Measurements from ENCODE around the gene CPEB2. TPM values are rescaled to one million over a fixed set of nuclear protein-coding genes. Genes with fewer than 3 reads are reported as not detected.

The CPEB2 gene
- total and polyA plus RNA-seq, 9 of the 15 experiments (the other 6 are each of a cell fraction or from before 2014, with no cell fraction given), result 0.39 to 3.0 (median 1.4) TPM

DNA sequence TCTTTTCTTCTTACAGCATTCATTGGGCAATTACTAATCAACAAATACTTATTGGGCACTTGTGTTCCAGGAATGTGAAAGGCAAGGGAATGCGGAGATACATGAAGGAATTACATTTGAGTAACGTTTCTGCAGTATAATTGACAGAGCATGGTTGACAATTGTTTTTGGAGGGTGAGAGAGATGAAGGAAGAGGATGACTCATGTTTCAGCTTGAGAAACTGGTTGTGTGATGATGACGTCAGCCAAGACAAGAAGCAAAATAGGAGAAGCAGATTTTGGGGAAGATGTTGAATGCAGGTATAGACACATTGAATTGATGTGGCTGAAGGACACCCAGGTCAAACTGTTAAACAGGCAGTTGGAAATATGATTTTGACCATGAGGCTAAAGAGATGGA is 8.0 kb upstream of the CPEB2 start (continued):
- TF ChIP-seq, protein P1, sequence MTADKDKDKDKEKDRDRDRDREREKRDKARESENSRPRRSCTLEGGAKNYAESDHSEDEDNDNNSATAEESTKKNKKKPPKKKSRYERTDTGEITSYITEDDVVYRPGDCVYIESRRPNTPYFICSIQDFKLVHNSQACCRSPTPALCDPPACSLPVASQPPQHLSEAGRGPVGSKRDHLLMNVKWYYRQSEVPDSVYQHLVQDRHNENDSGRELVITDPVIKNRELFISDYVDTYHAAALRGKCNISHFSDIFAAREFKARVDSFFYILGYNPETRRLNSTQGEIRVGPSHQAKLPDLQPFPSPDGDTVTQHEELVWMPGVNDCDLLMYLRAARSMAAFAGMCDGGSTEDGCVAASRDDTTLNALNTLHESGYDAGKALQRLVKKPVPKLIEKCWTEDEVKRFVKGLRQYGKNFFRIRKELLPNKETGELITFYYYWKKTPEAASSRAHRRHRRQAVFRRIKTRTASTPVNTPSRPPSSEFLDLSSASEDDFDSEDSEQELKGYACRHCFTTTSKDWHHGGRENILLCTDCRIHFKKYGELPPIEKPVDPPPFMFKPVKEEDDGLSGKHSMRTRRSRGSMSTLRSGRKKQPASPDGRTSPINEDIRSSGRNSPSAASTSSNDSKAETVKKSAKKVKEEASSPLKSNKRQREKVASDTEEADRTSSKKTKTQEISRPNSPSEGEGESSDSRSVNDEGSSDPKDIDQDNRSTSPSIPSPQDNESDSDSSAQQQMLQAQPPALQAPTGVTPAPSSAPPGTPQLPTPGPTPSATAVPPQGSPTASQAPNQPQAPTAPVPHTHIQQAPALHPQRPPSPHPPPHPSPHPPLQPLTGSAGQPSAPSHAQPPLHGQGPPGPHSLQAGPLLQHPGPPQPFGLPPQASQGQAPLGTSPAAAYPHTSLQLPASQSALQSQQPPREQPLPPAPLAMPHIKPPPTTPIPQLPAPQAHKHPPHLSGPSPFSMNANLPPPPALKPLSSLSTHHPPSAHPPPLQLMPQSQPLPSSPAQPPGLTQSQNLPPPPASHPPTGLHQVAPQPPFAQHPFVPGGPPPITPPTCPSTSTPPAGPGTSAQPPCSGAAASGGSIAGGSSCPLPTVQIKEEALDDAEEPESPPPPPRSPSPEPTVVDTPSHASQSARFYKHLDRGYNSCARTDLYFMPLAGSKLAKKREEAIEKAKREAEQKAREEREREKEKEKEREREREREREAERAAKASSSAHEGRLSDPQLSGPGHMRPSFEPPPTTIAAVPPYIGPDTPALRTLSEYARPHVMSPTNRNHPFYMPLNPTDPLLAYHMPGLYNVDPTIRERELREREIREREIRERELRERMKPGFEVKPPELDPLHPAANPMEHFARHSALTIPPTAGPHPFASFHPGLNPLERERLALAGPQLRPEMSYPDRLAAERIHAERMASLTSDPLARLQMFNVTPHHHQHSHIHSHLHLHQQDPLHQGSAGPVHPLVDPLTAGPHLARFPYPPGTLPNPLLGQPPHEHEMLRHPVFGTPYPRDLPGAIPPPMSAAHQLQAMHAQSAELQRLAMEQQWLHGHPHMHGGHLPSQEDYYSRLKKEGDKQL (CRISPR knock-in tag; IDR thresholded peaks at IDR 0.05; ENCODE audit: borderline replicate concordance), result no peak
- TF ChIP-seq, protein P2, sequence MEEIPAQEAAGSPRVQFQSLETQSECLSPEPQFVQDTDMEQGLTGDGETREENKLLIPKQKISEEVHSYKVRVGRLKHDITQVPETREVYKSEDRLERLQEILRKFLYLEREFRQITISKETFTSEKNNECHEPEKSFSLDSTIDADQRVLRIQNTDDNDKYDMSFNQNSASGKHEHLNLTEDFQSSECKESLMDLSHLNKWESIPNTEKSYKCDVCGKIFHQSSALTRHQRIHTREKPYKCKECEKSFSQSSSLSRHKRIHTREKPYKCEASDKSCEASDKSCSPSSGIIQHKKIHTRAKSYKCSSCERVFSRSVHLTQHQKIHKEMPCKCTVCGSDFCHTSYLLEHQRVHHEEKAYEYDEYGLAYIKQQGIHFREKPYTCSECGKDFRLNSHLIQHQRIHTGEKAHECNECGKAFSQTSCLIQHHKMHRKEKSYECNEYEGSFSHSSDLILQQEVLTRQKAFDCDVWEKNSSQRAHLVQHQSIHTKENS (CRISPR knock-in tag; IDR thresholded peaks at IDR 0.05), result no peak
- TF ChIP-seq, protein P3, sequence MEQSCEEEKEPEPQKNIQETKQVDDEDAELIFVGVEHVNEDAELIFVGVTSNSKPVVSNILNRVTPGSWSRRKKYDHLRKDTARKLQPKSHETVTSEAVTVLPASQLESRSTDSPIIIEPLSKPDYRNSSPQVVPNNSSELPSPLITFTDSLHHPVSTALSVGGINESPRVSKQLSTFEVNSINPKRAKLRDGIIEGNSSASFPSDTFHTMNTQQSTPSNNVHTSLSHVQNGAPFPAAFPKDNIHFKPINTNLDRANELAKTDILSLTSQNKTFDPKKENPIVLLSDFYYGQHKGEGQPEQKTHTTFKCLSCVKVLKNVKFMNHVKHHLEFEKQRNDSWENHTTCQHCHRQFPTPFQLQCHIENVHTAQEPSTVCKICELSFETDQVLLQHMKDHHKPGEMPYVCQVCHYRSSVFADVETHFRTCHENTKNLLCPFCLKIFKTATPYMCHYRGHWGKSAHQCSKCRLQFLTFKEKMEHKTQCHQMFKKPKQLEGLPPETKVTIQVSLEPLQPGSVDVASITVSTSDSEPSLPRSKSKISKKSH (CRISPR knock-in tag; IDR thresholded peaks at IDR 0.05), result no peak
- no peak for TF ChIP-seq HMG20B (CRISPR knock-in tag; IDR thresholded peaks at IDR 0.05)
- TF ChIP-seq PTBP1 (IDR thresholded peaks at IDR 0.05; ENCODE audit: low read depth, low read length), result no peak
- TF ChIP-seq SMARCA4 (IDR thresholded peaks at IDR 0.05), result 0 out of 2 replicates have a peak, but pooled peaks have one; percentile 24
- no peak for TF ChIP-seq BRF1 (IDR thresholded peaks at IDR 0.05; ENCODE audit: borderline replicate concordance, extremely low read depth, insufficient read length)
- no peak for TF ChIP-seq MTF1 (CRISPR knock-in tag; IDR thresholded peaks at IDR 0.05; ENCODE audit: borderline replicate concordance)
- no peak for TF ChIP-seq GATA2 (CRISPR knock-in tag; IDR thresholded peaks at IDR 0.05)
- TF ChIP-seq POLR2G (IDR thresholded peaks at IDR 0.05; ENCODE audit: low read depth, low read length), result no peak
- no peak for TF ChIP-seq EWSR1 (IDR thresholded peaks at IDR 0.05; ENCODE audit: borderline replicate concordance, low read depth, partially characterized antibody)
- TF ChIP-seq NELFE (IDR thresholded peaks at IDR 0.05; ENCODE audit: insufficient read depth, insufficient read length), result no peak
- TF ChIP-seq MAFF (IDR thresholded peaks at IDR 0.05; ENCODE audit: low read length), result no peak
- peak; percentile 48; the same call in 1 of the 2 replicates for TF ChIP-seq CTBP1 (IDR thresholded peaks at IDR 0.05; ENCODE audit: borderline replicate concordance)
- TF ChIP-seq ATF1 (CRISPR knock-in tag; IDR thresholded peaks at IDR 0.05), result no peak
- TF ChIP-seq ATF1 (tag; IDR thresholded peaks at IDR 0.05), result peak; percentile 90
- no peak for TF ChIP-seq STAT5A (IDR thresholded peaks at IDR 0.05; ENCODE audit: borderline replicate concordance, low read length)
- TF ChIP-seq CREM (IDR thresholded peaks at IDR 0.05; ENCODE audit: low read depth), result peak; percentile 73
- TF ChIP-seq RHOXF2B (CRISPR knock-in tag; conservative IDR thresholded peaks at IDR 0.05), result no peak
- peak; percentile 25 for TF ChIP-seq FOS (IDR thresholded peaks at IDR 0.05; ENCODE audit: extremely low read depth, insufficient read length)
- no peak for TF ChIP-seq CHD1 (IDR thresholded peaks at IDR 0.05; ENCODE audit: low read length)
- TF ChIP-seq LCOR (CRISPR knock-in tag; IDR thresholded peaks at IDR 0.05), result 0 out of 2 replicates have a peak, but pooled peaks have one; percentile 39
